GM12891 (cell line): ENCODE results near the gene NRXN3.

Source experiments
- DNase-seq: peaks from one replicate; pipeline ENCODE4 v3.0.0; 2011; ENCODE audit warnings: low spot score; ENCODE audit not compliant: insufficient read length
- FAIRE-seq: peaks from 2 replicates; lab custom pipeline; 2011; peaks lifted over from hg19 to GRCh38; lab: Jason Lieb, UNC
- PAX5 ChIP-seq: IDR thresholded peaks from 2 replicates; pipeline ENCODE4 v1.6.1; 2011; ENCODE audit warnings: low read length, moderate library complexity, mild to moderate bottlenecking; ENCODE audit not compliant: insufficient read depth, severe bottlenecking
- POLR2A ChIP-seq: IDR thresholded peaks from 2 replicates; pipeline ENCODE4 v1.6.1; 2011; ENCODE audit warnings: low read depth, low read length, control low read depth
- POLR2AphosphoS5 ChIP-seq: IDR thresholded peaks from 2 replicates; pipeline ENCODE4 v1.6.1; 2011; ENCODE audit warnings: low read depth, low read length, control low read depth
- POU2F2 ChIP-seq: IDR thresholded peaks from 2 replicates; pipeline ENCODE4 v1.6.1; 2011; ENCODE audit warnings: low read depth, mild to moderate bottlenecking, control low read depth, low read length, moderate library complexity
- SPI1 ChIP-seq: IDR thresholded peaks from 2 replicates; pipeline ENCODE4 v1.6.1; 2011; ENCODE audit warnings: low read depth, low read length, control low read depth
- TAF1 ChIP-seq: IDR thresholded peaks from 2 replicates; pipeline ENCODE4 v1.6.1; 2011; ENCODE audit warnings: low read depth, low read length, control low read depth

Gene NRXN3

DNA sequence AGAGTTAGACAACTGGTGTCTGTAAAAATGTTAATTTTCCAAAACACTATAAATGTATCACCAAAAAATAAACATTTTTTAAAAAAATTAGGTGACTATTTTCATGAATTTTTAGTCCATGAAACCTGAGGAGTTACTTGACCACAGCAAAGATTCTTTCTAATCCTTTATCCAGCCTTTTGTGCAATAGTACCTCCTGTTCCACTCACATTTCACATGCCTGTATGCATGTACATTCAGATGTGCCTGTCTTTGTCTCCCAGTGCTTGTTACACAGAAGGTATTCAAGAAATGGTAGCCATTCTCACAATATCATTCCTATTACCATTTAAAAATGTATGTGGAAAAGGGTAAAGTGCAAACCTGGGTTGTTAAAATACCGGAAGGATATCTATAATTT, 1184.2 kb downstream of the NRXN3 start:
- TF ChIP-seq POLR2AphosphoS5 (no peak), POLR2A (no peak), POU2F2 (no peak), PAX5 (no peak), TAF1 (no peak), SPI1 (no peak)
- no peak for DNase-seq
- FAIRE-seq: no peak

DNA sequence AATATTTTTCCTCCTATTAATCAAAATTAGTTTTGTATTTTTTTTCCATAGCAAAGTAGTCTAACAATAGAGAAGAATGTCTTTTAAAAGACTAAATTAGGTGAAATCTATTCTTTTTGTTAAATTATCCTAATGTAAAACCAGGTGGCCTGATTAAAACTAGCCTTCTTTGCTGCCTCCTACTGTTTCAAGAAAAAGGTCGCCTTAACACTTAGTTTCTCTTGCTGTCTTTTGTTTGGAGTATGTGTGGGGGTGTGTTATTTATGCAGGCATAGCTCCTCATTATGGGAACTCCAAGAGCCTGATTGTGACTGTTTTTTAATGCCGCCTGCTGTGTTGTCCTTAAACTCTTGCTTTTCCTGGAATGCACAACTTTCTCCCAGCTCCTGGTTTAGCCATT, 1185.9 kb downstream of the NRXN3 start:
- FAIRE-seq: no peak
- DNase-seq: no peak
- TF ChIP-seq PAX5: no peak
- TF ChIP-seq POU2F2: no peak
- TF ChIP-seq TAF1: no peak
- no peak for TF ChIP-seq POLR2AphosphoS5
- TF ChIP-seq SPI1: no peak
- no peak for TF ChIP-seq POLR2A

GRCh38 chr14:79357307-79357706, 1187.1 kb downstream of the NRXN3 start:
- no peak for DNase-seq
- no peak for TF ChIP-seq PAX5
- no peak for TF ChIP-seq POLR2A
- no peak for TF ChIP-seq POLR2AphosphoS5
- no peak for TF ChIP-seq SPI1
- TF ChIP-seq POU2F2: no peak
- TF ChIP-seq TAF1: no peak
- FAIRE-seq: no peak

- DNase-seq: no peak
- TF ChIP-seq POLR2AphosphoS5 (no peak), PAX5 (no peak), TAF1 (no peak), POLR2A (no peak), SPI1 (no peak), POU2F2 (no peak)
- no peak for FAIRE-seq
Observed at GRCh38 chr14:79363291-79363690, 1193.1 kb downstream of the NRXN3 start.

GRCh38 chr14:79369359-79370332, 1199.5 kb downstream of the NRXN3 start:
- no peak for TF ChIP-seq POU2F2
- TF ChIP-seq TAF1: no peak
- TF ChIP-seq SPI1: no peak
- no peak for TF ChIP-seq PAX5
- no peak for TF ChIP-seq POLR2AphosphoS5
- TF ChIP-seq POLR2A: no peak
- FAIRE-seq (no peak), DNase-seq (no peak)

- DNase-seq (no peak), FAIRE-seq (no peak)
- TF ChIP-seq POLR2A (no peak), TAF1 (no peak), SPI1 (no peak), PAX5 (no peak), POU2F2 (no peak), POLR2AphosphoS5 (no peak)
Observed at GRCh38 chr14:79370969-79371368, 1200.8 kb downstream of the NRXN3 start.

- no peak for TF ChIP-seq POLR2AphosphoS5
- no peak for TF ChIP-seq POU2F2
- no peak for TF ChIP-seq TAF1
- TF ChIP-seq POLR2A: no peak
- TF ChIP-seq PAX5: no peak
- DNase-seq: no peak
- FAIRE-seq: no peak
Observed at GRCh38 chr14:79373451-79373850, 1203.3 kb downstream of the NRXN3 start.

GRCh38 chr14:79375356-79375755, 1205.2 kb downstream of the NRXN3 start:
- no peak for FAIRE-seq
- no peak for DNase-seq
- TF ChIP-seq POLR2AphosphoS5: no peak
- no peak for TF ChIP-seq PAX5
- TF ChIP-seq SPI1: no peak
- TF ChIP-seq POLR2A: no peak
- no peak for TF ChIP-seq TAF1
- no peak for TF ChIP-seq POU2F2

- TF ChIP-seq PAX5 (no peak), POU2F2 (no peak), SPI1 (no peak), POLR2A (no peak)
- FAIRE-seq (no peak), DNase-seq (no peak)
Observed at GRCh38 chr14:79376557-79376956, 1206.4 kb downstream of the NRXN3 start.
